ENCODE results near the gene AMDHD2. TPM values are rescaled to one million over a fixed set of nuclear protein-coding genes. Genes with fewer than 3 reads are reported as not detected.
"Not testable (repeated sequence)": the region's sequence is repeated elsewhere in the genome, so short reads cannot be mapped to it uniquely, and the experiment has no call there.

Gene AMDHD2
- polyA plus RNA-seq, 1 experiment: 7.7 TPM

GRCh38 chr16:2477327-2477726 is 42.8 kb upstream of the AMDHD2 start:
- CTCF ChIA-PET: interaction anchor here (1.7 kb wide), 1 partner anchor 24 kb away, joined by 7 read pairs; no protein-coding TSS in a partner anchor
- TF ChIP-seq, protein P1, sequence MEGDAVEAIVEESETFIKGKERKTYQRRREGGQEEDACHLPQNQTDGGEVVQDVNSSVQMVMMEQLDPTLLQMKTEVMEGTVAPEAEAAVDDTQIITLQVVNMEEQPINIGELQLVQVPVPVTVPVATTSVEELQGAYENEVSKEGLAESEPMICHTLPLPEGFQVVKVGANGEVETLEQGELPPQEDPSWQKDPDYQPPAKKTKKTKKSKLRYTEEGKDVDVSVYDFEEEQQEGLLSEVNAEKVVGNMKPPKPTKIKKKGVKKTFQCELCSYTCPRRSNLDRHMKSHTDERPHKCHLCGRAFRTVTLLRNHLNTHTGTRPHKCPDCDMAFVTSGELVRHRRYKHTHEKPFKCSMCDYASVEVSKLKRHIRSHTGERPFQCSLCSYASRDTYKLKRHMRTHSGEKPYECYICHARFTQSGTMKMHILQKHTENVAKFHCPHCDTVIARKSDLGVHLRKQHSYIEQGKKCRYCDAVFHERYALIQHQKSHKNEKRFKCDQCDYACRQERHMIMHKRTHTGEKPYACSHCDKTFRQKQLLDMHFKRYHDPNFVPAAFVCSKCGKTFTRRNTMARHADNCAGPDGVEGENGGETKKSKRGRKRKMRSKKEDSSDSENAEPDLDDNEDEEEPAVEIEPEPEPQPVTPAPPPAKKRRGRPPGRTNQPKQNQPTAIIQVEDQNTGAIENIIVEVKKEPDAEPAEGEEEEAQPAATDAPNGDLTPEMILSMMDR (IDR thresholded peaks at IDR 0.05; ENCODE audit: low read depth, low read length): no peak
- DNase-seq (ENCODE audit: low read depth, low spot score): no peak
- H3K4me3 ChIP-seq (ENCODE audit: low read depth, low read length): no peak overlapping the region
- POLR2A ChIA-PET: no interaction called here
- no peak overlapping the region for H3K27ac ChIP-seq (ENCODE audit: low read depth, low read length)
- H3K27me3 ChIP-seq (ENCODE audit: control insufficient read depth, insufficient read depth, low read length): no peaks in the 10 kb centered on the region
- H3K9me3 ChIP-seq (ENCODE audit: control insufficient read depth, insufficient read depth, low read length): no peaks in the 10 kb centered on the region; the same call in 1 of the 2 replicates

DNA sequence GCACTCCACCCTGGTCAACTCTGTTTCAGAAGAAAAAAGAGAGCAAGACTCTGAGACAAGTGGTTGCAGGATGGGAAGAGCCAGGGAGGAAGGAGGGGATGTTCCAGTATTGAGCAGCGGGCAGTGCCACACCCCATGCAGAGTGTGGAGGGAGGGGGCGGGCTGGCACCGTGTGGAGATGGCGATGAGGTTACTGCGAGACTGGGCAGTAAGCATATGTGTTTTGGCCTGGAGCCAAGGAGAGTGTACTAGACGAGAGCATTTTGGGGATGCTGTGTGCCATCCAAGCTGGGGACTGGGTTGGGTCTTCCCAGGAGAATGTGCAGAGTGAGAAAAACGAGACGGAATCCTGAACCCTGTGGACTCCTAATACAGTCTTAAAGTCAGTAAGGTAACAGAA is 41.9 kb upstream of the AMDHD2 start:
- ChIA-PET CTCF (no interaction called here), POLR2A (no interaction called here)
- Histone ChIP-seq H3K27me3 (ENCODE audit: control insufficient read depth, insufficient read depth, low read length) (no peaks in the 10 kb centered on the region), H3K9me3 (ENCODE audit: control insufficient read depth, insufficient read depth, low read length) (no peaks in the 10 kb centered on the region), H3K4me3 (ENCODE audit: low read depth, low read length) (no peak overlapping the region), H3K27ac (ENCODE audit: low read depth, low read length) (no peak overlapping the region)
- DNase-seq (ENCODE audit: low read depth, low spot score): no peak
- TF ChIP-seq, protein P1 (IDR thresholded peaks at IDR 0.05; ENCODE audit: low read depth, low read length): no peak

DNA sequence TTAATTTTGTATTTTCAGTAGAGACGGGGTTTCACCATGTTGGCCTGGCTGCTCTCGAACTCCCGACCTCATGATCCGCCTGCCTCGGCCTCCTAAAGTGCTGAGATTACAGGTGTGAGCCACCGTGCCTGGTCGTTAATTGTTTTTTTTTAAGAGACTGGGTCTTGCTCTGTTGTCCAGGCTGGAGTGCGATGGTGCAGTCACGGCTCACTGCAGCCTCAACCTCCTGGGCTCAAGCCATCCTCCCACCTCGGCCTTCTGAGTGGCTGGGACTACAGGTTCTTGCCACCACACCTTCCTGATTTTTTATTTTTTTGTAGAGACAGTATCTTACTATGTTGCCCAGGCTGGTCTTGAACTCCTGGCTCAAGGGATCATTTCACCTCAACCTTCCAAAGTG is 40.2 kb upstream of the AMDHD2 start:
- H3K27me3 ChIP-seq (ENCODE audit: control insufficient read depth, insufficient read depth, low read length); H3K9me3 ChIP-seq (ENCODE audit: control insufficient read depth, insufficient read depth, low read length); H3K27ac ChIP-seq (ENCODE audit: low read depth, low read length); DNase-seq (ENCODE audit: low read depth, low spot score); H3K4me3 ChIP-seq (ENCODE audit: low read depth, low read length); CTCF ChIA-PET; POLR2A ChIA-PET: not testable (repeated sequence)

- ChIA-PET CTCF (interaction anchor here (1.3 kb wide), 1 partner anchor 21 kb away, joined by 4 read pairs; no protein-coding TSS in a partner anchor), POLR2A (no interaction called here)
- H3K27ac ChIP-seq (ENCODE audit: low read depth, low read length): no peak overlapping the region
- no peak overlapping the region for H3K4me3 ChIP-seq (ENCODE audit: low read depth, low read length)
- H3K27me3 ChIP-seq (ENCODE audit: control insufficient read depth, insufficient read depth, low read length): no peaks in the 10 kb centered on the region
- TF ChIP-seq, protein P1 (IDR thresholded peaks at IDR 0.05; ENCODE audit: low read depth, low read length): no peak
- H3K9me3 ChIP-seq (ENCODE audit: control insufficient read depth, insufficient read depth, low read length): no peaks in the 10 kb centered on the region
- no peak for DNase-seq (ENCODE audit: low read depth, low spot score)
Measured at GRCh38 chr16:2480948-2481347, 39.2 kb upstream of the AMDHD2 start.

- Histone ChIP-seq H3K27me3 (ENCODE audit: control insufficient read depth, insufficient read depth, low read length) (no peaks in the 10 kb centered on the region), H3K4me3 (ENCODE audit: low read depth, low read length) (no peak overlapping the region), H3K27ac (ENCODE audit: low read depth, low read length) (no peak overlapping the region), H3K9me3 (ENCODE audit: control insufficient read depth, insufficient read depth, low read length) (no peaks in the 10 kb centered on the region)
- no peak for DNase-seq (ENCODE audit: low read depth, low spot score)
- POLR2A ChIA-PET: no interaction called here
- TF ChIP-seq, protein P1 (IDR thresholded peaks at IDR 0.05; ENCODE audit: low read depth, low read length): no peak
- CTCF ChIA-PET: interaction anchor here (1.3 to 3.8 kb wide), 2 partner anchors 20 kb away, joined by 4 to 30 read pairs; no protein-coding TSS in a partner anchor
Measured at GRCh38 chr16:2481676-2482075, 38.5 kb upstream of the AMDHD2 start.

GRCh38 chr16:2482249-2482648 is 37.9 kb upstream of the AMDHD2 start:
- Histone ChIP-seq H3K4me3 (ENCODE audit: low read depth, low read length) (no peak overlapping the region), H3K9me3 (ENCODE audit: control insufficient read depth, insufficient read depth, low read length) (no peaks in the 10 kb centered on the region), H3K27me3 (ENCODE audit: control insufficient read depth, insufficient read depth, low read length) (no peaks in the 10 kb centered on the region), H3K27ac (ENCODE audit: low read depth, low read length) (peak overlapping the region; percentile 68)
- no peak for DNase-seq (ENCODE audit: low read depth, low spot score)
- POLR2A ChIA-PET: no interaction called here
- TF ChIP-seq, protein P1 (IDR thresholded peaks at IDR 0.05; ENCODE audit: low read depth, low read length): no peak
- CTCF ChIA-PET: interaction anchor here (3.8 kb wide), 1 partner anchor 19 kb away, joined by 30 read pairs; no protein-coding TSS in a partner anchor

Measured in AG04450 (cell line).